HG03432 (cell line): ENCODE measurements around the gene DHX8.

Source experiments
- ATAC-seq: cut with Tn5 transposase; IDR thresholded peaks from one replicate; pipeline ENCODE4 v1.9.1; 2021; ENCODE audit warnings: mild to moderate bottlenecking, moderate library complexity; ENCODE audit not compliant: unreplicated experiment

Gene DHX8

DNA sequence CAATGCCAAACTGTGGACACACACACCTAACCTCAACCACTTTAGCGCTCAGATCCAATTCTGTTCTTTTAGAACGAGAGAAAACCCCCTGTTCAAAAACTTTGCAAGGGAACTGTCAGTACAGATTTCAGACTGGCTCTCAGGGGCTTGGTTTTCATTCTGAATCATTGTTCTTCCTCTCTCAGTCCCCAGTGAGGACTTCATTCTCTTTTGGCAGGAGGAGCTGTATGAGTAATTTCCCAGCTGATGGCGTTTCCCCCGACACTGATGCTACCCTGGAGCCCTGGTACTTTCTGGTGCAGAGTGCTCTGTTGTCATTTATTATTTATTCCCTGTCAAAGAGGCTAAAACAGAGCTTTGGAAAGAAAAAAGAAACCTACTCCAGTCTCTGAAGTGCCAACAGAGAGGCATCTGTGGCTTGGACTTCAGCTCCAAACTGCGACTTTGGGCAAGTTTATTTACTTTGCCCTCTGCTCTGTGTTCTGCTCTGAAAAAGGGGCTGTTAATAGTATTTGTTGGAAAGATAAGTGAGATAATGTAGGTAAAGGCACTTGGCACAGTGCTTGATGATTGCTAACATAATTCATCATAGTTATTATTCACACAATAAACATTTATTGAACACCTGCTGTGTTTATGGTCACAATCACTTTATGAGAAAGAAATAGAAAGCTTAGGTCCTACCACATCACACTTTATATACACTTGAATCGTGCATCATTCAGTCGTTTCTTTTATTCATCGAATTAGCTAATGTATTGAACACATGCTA is 34.0 kb downstream of the DHX8 start:
- peak; percentile 75 for ATAC-seq

DNA sequence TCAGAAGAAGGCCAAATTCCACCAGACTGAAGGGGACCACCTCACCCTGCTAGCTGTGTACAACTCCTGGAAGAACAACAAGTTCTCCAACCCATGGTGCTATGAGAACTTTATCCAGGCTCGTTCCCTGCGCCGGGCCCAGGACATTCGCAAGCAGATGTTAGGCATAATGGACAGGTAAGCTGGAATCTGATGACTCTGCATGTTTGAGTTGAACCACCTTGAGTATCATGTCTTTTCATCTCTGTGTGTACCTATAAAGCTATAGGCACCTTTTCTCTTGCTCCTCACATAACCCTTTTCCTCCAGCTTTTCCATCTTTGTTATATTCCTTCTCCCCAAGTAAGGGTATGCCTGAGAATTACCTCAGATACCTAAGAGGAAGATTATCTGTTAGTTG is 37.6 kb downstream of the DHX8 start:
- ATAC-seq: no peak

DNA sequence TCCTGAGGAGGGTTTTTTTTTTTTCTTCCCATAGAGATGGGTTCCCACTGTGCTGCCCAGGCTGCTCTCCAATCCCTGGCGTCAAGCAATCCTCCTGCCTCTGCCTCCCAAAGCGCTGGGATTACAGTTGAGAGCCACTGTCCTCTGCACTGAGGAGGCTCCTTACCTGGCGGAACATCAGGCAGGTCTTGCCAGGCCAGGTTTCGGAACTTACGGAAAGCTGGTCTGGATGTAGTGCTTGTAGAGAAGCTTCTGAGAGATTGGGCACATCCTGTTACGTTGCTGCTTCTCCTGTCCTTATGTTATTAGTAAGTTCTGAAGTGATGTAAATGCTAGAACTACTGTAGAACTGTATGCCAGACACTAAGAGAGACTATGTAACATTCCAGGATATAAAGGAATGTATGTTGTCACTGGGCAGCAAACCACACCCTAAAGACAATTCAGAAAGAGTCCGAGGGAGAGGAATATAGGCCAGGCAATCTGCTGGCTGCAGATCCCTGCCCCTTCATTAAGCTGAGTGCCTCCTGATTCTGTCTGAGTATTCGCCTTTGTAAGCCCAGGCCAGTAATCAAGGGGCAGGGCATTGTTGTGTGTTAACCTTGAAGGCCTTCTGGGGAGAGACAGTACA is 41.3 kb downstream of the DHX8 start:
- no peak for ATAC-seq

DNA sequence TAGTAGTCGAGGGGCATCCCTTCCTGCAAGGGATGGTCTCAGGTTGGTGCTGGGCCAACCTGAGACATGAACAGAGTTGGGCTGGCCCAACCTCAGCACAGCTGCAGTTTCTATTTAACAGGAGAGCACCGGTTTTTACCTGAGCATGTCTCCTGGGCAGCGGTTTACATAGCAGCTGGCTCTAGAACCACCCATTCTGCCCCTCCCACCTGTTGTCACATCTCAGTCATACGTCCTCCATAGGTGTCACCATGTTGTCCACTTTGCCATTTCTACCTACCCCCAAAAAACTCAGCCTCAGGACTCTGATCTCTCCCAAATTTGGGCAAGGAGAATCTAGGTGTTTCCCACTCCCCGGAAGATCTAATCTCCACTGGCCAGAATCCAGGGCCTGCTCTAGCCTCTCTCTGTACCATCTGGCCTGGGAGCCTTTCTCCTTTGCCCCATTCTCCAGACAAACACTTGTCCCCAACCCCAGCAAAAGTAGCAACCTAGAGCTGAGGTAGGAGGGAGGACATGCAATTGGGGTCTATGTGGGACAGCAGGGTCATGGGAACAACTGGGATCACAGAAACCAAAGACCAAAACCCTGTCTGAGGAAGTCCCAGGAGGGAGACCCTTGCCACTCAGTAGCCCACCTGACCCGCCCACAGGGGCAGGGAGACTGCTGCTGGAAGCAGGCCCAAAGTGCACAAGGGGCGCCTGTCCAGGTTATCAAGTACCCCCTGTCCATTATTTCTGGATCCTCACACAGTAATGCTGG is 43.3 kb downstream of the DHX8 start:
- no peak for ATAC-seq

DNA sequence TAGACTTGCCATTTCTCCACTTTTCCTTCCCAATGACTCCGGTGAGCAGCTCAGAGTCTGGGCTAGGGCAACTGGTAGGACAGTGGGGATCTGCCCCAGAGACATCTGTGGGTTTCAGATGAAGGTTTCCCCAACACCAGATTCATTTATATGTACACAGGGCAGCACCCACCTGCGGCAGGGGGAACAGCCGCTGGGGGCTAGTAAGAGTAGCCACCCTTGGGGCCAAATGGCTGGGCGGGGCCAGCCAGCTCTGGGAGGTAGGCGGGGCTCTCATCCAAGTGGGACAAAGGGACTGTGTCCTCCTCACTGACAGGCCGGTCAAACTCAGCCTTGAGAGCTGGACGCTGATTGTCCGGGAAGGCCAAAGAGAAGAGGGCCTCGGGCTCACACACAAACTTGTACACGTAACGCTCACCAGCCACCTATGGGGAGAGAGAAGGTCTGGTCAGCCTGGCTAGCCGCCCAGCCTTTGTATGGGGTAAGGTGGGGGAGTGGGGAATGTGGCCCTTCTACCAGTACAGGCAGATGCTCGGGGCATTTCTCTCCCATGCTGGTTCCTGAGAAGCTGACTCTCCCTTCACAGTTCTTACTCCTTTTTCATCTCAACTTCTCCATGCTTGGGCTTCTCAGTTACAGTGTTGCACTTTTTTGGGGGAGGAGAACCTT is 44.7 kb downstream of the DHX8 start:
- no peak for ATAC-seq

DNA sequence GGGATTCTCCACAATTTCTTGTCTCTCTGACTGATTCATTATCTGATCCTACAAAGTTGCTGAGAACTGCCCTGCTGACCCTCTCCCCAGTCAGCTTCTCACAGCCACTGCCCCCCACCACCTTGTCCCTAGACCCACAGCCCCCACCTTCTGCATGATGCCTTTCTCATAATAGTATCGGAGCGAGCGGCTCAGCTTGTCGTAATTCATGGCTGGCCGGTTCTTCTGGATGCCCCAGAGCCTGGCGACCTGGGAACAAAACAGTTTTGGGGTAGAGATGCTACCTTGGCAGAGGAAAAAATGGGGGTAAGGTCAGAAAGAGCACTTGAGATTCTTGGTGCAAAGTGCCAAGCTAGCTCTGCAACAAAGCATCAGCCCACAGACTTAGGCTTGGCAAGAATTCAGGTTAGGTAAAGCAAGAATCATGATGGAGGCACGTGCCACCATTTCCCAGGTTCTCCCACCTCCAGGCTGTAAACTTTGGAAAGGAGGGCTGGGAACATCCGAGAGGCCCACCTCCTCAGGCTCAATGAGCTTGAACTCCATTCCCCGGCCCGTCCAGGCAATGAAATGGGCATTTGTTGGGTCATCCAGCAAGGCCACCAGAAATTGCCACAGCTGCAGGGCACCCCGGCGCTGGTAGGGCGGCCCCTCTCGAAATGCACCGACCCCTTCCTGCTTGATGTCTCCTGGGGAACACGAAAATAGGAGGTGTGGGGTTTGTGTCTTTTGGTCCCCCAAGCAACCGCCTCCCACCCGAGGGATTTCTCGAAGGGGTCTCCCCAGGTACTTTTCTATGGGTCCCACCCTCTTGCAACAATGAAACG is 45.4 kb downstream of the DHX8 start:
- ATAC-seq: no peak

DNA sequence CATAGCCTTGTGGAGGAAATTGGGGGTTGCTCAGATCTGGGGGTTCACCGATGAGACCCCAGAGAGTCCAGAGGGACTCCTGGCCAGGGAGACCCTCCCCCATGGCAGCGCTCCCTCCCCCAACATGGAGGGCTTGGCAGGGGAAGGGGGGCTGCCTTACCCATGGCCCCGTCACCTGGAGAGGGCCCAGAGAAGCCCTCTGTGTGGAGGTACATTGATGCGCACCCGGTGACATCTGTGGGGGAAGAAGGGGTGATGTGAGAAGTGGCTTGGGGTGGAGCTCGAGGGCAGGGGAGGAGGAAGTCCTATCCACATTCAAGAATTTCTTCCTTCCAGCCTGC is 46.1 kb downstream of the DHX8 start:
- no peak for ATAC-seq

DNA sequence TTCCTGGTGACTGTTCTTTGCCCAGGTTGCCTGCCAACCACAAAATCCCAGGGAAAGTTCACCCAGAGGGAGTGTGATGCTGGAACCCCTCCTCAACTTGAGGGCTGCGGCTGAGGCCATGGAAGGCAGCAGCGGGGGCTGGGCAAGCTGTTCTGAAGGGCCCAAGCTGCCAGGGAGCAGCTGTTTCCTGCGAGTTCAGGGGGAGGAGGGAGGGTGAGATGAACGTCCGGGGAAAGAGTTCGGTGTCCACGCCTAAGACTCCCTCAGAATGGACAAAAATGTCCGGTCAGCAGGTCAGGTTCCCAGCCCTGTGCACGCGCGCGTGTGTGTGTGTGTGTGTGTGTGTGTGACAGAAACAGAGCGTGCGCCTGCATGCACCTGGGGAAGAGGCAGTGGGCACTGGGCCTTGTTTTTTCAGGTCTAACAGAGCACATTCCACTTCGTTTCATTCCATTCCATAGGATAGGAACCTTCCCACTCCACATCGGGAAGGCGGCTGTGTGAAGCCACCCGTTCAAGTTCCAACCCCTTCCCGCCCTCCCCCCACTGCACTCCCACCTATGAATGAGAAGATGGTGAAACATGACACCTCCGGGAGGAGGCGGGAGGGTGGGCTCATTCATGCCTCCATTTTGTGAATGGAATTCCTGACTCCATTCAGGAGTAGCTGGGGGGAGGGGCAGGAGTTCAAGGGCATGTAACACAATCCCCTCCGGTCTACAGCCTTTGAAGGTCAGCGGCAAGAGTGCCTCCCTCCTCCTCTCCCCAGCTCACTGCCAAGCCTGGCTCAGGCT is 46.7 kb downstream of the DHX8 start:
- ATAC-seq: no peak

DNA sequence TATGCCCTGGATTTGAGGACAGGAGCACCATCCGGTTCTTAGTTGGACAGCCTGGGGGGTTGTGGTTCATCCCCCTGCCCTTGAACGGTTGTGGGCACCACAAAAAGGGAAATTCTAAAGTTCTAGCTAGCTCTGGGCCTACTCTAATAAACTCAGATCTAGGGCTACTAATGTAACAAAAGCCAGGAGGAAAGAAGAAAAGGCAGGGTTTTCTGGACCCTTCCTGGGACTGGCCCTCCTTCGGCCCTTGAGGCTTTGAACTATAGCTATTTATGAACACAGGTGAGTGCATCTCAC is 47.3 kb downstream of the DHX8 start:
- ATAC-seq: no peak

DNA sequence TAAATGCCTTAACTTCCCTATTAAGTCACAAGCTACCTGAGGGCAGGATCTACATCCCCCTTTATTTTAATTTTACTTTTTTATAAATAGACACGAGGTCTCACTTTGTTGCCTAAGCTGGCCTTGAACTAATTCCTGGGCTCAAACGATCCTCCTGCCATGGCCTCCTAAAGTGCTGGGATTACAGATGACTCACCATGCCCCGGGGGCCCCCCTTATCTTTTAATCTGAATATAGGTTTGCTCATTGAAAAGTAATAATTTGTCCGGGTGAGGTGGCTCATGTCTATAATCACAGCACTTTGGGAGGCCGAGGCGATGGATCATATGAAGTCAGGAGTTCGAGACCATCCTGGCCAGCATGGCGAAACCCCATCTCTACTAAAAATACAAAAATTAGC is 48.2 kb downstream of the DHX8 start:
- no peak for ATAC-seq

DNA sequence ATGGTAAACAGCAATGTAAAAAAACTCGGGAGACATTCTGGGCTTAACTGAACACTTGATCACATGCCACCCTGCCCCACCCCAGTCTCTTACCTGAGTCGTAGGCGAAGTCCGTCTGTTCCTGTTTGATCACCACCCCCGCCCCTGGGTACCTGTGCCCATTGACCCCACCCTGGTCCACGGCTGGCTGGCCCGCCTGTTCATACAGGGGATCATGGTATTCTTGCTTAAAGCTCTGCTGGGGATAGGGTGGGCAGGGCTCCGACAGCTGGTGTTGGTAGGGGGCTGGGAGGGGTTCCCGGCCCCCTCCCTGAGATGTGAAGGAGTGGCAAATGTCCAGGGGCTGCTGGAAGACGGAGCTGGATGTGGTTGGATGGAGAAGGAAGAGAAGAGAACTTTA is 48.8 kb downstream of the DHX8 start:
- no peak for ATAC-seq

DNA sequence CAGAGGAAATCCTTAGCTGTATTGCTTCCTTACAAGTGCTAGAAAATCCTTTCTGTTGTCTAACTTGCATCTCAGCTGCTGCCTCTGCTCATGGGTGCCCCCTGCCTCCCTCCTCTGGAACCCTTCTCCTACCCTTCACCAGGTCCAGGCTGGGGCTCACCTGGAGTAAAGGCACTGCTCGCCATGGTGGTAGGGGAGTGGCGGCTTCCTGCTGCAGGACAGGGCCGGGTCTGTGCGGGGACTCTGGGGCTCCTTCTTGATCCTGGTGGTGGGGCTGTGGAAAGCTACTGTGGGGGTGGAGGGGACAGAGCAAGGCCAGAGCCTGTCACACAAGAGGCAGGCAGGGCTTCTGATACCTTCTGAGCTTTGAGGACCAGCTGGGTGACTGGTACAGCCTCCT is 49.9 kb downstream of the DHX8 start:
- ATAC-seq: no peak

DNA sequence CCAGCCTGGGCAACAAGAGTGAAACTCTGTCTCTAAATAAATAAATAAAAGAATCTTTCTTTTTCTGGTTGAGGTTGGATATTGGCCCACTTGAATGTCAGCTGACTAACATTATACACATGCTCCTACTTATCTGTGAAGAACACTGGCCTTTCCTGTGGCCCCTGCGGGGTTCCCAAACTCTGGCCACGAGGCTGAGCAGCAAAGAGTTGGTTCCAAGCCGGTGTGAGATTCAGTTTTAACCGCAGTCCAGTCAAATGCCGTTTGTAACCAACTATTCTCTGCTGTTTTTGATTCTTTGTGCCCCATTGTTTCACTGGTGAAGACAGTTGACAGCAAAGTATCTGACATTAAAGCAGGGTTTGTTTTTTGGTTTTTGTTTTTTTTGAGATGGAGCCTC is 51.1 kb downstream of the DHX8 start:
- no peak for ATAC-seq

DNA sequence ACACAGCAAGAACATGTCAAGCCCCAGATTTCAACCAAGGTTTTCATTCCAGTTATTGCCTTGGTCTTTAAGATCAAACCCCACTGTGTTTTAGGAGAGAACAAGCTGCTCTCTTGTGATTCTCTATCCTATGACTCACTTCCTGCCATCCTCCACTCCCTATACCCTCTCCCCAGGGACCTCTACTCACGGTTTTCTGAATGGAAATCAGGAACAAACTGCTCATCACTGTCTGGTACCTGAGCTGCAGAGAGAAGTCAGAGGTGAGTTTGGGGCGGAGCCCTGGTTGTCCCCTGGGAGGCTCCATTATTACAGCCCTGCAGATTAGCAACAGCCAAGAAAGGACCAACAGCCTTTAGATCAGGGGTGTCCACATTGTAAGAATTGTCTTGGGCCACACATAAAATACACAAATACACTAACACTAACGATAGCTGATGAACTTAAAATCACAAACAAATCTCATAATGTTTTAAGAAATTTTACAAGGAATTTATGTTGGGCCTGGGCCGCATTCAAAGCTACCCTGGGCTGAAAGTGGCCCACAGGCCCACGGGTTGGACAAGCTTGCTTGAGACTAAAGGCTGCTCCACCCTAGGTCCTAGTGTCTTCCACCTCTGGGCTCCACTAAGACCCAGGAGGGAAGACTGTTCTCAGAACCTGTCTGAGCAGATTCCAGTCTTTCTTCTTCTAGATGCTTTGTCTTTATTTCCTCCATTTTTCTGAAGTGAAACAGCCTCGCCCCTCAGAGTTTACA is 52.6 kb downstream of the DHX8 start:
- ATAC-seq: no peak

DNA sequence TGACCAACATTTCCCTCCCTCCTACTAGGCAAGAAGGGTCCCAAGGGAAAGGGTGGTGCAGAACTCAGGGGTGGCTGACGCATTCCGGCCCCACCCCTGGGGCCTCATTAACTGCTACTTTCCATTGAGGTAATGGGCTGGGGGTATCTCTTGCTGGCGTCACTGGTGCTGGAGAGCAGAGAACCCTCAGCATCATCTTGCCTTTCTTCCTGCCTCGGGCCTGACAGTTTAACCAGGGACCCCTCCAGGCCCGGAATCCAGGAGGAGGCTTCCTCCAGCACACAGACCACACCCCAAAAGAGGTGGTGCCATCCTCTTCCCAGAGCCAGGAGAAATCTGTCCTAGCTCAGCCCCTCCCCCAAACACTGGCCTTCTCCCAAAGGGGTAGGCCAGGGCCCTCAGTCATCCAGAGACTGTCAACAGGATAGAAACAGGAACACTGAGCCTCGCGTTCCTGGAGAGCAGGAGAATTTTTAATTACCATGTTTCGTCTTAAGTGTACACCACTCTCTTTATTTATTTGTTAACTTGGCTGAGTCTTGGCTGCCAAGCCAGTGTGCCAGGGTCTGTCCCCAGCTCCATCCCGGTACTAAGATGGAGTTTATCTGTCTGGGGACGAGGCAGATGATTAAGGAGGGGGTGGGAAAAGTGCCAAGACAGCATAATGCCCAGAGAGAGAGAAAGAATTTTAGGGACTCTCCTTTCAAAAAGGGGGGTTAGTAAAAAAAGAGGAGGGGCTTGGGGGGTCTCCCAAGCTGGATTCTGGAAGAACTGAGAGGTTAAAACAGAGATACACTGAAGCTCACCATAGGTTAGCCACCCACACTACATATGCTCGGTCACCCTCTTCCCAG is 57.3 kb downstream of the DHX8 start:
- ATAC-seq: no peak

DNA sequence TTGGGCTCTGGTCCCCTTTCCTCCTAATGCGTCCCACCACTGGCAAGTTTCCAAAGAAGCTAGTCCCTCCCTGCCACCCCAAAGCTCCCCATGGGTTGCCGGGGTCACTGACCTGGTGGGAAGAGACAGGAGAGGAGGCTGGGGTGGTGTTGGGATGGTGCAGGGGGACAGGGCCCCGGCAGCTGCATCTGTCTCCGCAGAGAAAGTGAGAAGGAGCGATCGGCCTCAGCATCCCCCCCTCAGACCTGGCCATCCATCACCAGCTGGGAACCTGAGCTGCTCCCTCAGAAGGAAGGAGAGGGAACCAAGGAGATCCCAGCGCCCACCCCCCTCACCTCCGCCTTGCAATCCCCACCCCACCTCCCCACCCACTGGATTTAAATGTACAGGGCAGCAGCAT is 59.1 kb downstream of the DHX8 start:
- no peak for ATAC-seq

DNA sequence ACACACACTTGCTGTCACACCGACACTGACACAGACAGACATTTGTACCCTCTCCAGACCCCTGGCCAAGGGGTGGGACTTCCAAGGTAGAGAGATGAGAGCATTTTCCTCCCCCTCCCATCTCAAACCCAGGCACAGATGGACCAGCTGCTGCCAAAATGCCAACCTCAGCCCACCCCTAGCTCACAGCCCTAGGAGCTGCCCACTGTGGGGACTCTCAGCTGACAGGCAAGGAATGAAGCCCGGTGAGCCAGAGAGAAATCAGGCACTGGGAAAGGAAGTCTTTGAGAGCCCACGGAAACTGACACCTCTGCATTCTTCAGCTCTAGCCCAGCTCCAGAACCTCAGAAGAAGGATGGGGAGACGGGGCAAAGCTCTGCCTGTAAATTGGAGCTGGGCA is 59.5 kb downstream of the DHX8 start:
- no peak for ATAC-seq

DNA sequence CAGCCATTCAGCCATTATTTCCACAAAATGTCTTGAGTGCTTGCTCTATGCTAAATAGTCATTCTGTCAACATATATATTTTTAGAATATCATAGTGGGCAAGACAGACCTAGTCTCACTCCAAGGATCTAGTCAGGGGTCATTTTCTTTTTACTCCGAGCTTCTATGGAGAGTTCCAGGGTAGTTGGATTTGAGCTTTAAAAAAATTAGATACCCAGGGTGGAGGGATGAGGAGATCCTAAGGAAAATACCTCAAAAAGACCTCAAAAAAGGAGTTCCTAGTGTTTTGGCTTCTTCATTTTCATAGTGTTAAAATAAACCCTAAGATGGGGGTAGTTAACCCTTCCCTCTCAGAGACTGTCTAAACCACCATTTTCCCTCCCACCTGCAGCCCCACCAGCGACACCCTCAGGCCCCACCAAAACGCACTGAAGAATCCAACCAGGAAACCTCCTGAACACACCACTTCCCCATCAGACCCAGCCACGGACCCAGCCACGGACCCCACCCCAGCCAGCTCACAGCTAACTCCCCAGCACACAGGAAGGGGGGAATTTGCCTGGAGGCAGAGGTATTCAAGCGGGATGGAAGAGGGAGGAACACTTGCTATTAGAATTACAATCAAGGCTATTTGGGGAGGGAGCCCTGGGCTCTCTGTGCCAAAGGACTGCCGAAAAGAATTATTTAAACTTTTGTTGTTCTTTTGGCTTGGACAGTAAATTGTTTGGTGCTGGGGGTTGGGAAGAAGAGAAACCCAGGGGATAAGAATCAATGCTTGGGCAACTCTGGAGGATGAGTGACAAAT is 60.2 kb downstream of the DHX8 start:
- ATAC-seq: no peak
